ENCODE measurements around the gene PLD1.
"Not testable (repeated sequence)": the region's sequence is repeated elsewhere in the genome, so short reads cannot be mapped to it uniquely, and the experiment has no call there.

PLD1 gene

DNA sequence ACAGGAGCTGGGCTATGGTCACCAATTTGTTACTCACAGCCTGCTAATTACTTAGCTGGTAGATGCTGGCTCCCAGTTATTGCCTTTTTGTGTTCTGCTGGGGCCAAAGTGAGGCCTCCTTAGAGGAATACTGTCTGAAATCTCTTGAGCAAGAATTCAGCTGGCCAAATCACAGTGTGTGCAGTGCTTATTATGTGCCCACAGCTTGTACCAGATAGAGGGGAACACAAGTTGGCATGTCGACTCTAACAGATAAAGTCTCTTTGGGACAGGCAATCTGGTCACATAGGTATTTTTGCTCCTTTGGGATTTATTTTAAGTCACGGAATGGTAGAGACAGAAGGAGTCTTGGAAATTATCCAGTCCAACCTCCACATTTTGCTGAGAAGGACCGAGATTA, 26.6 kb upstream of the PLD1 start:
- no peak for DNase-seq

GRCh38 chr3:171835613-171836012, 25.3 kb upstream of the PLD1 start:
- no peak for DNase-seq

- DNase-seq, result no peak
Measured at GRCh38 chr3:171835116-171835515, 24.8 kb upstream of the PLD1 start.

GRCh38 chr3:171834461-171834801, 24.1 kb upstream of the PLD1 start:
- no peak for DNase-seq

DNA sequence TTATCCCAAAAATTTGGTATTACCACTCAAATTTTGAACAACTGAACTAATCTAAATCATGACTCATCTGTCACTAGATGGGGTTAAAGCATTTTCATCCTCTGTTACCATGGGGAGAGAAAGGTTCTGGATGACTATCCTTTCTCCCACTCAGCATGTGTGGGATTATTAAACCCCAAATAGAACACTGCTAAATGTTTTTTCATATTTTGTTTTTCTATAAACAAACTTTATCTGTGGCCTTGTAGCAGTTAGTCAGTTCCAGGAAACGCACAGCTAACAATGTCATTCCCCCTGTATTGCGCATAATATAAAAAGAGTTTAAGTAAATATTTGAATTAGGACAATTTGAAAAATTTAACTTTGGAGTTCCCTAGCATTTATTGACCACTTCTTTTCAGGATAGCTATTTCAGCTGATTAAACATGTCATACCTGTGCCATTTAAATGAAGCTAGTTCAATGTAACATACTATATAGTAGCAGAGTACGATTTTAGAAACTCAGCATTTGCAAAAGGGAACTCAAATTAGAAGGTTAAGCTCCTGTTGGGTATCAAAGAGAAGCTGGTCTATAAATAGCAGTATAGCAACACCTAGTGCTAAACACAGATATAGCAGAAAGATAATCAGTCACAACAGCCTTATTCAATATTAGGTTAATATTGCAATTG, 23.6 kb upstream of the PLD1 start:
- DNase-seq, result no peak

- no peak for DNase-seq
Measured at GRCh38 chr3:171832989-171833388, 22.7 kb upstream of the PLD1 start.

DNA sequence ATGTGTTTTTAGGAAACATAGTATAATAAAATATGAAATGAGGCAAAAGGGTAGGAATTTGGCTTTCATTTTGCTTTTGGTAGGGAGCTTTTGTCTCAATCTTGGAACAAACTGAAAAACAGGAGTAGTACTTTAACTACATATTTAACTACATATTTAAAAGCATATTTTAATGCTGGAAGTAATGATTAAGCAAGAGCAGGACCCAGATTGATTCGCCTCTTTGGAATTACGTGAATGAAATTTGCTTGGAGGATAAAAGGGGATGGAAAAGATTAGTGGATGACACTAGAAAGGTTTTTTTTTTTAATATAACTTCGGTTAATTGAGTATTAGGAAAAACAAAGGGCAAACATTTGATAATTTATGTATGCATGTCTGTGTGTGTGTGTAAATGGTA, 21.7 kb upstream of the PLD1 start:
- DNase-seq, result no peak

- no peak for DNase-seq
Measured at GRCh38 chr3:171830518-171830875, 20.2 kb upstream of the PLD1 start.

DNA sequence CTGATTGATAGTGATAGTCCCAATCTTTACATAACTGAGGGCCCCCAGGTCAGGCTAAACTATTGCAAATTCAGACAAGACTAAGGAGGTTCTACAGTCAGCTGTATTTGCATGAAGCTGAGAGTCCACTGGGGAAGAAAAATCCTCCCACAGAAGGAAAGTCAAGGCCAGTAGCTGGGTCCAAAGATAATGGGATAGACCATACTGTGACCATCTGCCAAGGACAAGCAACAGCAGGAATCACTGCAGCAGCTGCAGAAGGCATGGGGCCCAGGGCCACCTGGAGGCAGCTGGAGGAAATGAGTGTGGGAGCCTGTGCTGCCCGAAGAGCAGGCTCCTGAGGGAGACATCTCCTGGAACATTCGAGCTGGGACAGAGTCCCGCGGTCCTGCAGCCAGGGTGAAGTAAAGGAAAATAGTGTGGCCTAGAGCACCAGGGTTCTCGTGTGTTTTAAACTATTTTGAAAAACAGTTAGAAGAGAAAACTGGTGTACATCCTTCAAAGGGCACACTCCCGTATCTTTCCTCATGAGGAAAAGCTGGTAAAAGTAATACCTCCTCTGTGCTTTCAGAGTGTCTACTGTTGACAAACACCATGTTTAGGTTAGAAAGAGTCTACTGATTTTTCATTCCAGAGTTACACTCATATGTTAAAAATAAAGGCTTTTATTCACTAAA, 19.7 kb upstream of the PLD1 start:
- no peak for DNase-seq

GRCh38 chr3:171828902-171829770, 18.9 kb upstream of the PLD1 start:
- no peak for DNase-seq

- no peak for DNase-seq
Measured at GRCh38 chr3:171827836-171828458, 17.7 kb upstream of the PLD1 start.

DNA sequence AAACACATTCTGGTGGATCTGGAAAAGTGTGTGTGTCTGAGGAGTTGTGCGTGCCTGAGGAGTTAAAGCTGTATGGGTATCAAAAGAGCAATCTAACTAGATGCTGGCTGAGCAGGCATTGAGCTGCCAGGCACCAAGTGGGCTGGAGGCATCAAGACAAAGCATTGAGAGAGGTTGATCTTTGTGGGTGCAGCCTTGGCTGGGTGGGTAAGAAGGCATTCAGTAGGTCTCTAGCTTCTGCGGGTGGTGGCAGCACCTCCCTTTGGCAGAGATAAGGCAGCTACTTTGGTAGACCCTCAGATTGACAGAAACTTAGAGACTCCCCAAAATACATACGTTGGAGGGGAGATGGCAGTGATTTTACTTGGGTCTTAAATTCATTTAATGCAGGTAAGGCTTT, 17.1 kb upstream of the PLD1 start:
- no peak for DNase-seq

DNA sequence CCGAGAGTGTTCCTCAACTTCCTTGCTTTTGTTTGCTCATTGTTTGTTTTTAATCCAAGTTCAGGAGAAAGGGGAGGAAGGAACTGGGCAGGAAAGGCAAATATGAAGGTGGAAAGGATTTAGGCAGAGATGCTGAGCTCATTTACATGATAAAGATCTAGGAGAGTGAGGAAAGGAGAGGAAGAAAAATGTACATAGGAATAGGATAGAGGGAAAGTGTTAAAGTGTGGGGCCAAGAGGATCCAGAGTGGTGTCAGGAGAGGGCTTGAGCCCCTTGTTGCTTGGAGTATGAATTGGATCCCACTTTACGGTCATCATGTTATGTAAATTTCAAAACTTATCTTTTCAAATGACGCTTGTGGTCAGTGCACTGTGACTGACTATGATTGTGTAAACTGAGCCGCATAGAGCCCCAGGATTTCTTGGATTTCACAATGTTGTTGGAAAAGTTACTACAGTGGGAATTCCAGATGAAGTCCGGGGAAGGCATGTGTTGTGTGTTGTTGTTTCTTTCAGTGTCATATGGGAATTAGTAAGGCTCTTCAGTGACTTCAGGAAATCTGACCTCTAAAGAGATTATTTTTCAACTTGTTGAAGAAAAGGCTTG, 15.0 kb upstream of the PLD1 start:
- DNase-seq, result no peak

GRCh38 chr3:171824824-171825221, 14.5 kb upstream of the PLD1 start:
- DNase-seq, result no peak

GRCh38 chr3:171824116-171824515, 13.8 kb upstream of the PLD1 start:
- DNase-seq, result no peak

DNA sequence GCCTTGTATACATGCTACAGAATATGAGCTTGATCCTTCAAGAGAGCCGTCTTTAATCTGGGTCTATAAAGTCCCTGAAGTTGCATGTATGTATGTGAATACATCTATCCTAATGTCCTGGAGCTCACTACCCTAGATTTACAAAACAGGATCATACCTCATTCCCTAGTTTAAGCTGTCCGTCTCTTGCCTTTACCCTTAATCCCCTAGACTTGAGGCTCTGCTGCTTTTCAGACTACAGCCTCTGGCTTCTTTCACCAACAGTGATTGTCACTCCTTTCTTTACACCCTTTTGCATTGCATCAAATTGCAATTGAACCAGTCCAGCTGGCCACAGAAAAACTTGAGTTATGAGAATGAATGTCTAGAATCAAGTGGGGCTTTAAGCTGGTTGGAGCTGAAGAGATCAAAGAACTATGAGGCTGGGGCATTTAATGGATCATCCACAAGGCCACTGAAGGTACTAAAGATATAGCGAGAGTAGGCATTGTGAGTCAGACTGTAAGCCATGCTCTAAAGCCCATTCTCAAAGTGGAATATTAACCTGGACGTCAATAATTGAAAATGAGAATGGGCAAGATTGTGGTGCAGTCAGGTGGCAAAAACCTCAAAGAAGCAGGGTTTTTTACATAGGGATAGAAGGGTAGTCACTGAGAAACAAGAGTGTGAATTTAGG, 12.3 kb upstream of the PLD1 start:
- DNase-seq, result no peak

DNA sequence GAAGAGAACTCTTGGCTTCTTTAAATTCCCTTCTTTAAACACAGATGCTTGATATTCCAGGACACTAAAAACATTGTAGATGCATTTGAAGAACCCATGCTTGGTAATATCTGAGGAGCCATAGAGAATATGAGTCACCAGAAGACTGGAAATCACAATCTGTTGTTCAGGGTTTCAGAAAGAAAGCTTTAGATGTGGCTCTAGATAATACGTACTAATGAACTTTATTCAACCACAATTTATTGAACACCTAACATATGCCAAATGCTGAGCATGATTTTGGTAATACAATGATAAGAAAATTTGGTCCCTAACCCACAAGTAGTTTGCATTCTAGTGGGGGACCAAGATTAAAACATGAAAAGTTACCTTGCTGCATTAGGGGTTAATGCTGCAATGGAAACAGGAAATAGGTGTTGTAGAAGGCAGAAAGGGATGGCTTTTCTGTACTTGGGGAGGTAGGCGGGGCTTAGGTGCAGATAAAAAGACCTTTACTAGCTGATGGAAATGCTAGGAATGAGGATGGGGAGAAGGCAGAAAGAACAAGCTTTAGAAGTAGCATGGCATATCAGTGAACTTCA, 11.6 kb upstream of the PLD1 start:
- no peak for DNase-seq

DNA sequence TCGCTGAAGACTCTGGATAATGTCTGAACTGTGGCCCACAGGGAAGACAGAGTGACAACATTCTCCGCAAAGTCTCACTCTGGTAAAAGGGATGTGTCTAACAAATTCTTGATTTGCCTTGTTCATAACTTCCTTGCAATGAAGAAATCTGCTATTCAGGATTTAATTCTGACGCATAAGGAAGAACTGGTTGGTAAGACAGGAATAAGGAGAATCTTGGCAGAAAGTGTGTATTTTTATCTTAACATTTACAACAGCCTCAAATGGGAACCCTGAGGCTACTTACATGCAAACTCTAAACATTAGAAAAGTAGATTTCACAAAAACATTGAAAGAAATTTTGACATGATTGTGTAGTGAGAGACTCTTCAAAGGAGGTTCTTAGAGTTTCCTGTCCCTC, 10.8 kb upstream of the PLD1 start:
- DNase-seq, result no peak

DNA sequence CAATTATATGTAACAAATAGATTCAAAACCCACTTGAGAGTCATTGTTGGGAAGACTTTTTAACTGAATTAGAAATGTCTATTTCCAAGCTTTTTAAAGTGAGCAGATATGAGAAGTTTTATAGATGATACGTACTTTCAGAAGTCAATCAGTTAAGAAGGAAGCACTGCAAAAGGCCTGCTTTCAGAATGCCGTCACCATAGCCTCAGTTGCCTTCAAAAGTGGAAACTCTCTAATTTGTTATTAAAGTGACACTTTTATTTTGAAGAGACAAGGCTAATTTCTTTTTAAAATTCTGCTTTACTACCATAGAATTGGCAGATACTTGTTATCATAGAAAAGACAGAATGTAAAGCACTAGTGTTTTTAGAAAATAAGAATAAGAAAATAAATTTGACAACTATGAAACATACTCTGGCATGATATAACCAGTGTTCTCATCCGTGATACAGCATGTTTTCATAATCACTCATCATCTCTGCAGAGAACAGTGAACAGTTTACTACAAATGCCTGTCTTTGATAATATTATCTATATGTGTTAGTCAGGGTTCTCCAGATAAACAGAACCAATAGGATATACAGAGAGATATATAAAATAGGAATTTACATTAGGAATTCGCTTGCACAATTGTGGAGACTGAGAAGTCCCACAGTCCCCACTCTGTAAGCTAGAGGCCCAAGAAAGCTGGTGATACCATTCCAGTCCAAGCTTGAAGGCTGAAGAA, 7.0 kb upstream of the PLD1 start:
- no peak for DNase-seq

- no peak for DNase-seq
Measured at GRCh38 chr3:171815973-171816595, 5.8 kb upstream of the PLD1 start.

GRCh38 chr3:171814662-171815061, 4.4 kb upstream of the PLD1 start:
- DNase-seq, result not testable (repeated sequence)
